Fibroblast of skin of left quadriceps (primary cell): Measurements from ENCODE around the gene CPLX4.
"Not testable (repeated sequence)": the region's sequence is repeated elsewhere in the genome, so short reads cannot be mapped to it uniquely, and the experiment has no call there.

ENCODE experiments used
- DNase-seq, 2 experiments: peaks; one replicate each; pipeline ENCODE4 v3.0.0-alpha.2; 2013; ENCODE audit warnings: low read depth in 2 of 2

CPLX4 gene

DNA sequence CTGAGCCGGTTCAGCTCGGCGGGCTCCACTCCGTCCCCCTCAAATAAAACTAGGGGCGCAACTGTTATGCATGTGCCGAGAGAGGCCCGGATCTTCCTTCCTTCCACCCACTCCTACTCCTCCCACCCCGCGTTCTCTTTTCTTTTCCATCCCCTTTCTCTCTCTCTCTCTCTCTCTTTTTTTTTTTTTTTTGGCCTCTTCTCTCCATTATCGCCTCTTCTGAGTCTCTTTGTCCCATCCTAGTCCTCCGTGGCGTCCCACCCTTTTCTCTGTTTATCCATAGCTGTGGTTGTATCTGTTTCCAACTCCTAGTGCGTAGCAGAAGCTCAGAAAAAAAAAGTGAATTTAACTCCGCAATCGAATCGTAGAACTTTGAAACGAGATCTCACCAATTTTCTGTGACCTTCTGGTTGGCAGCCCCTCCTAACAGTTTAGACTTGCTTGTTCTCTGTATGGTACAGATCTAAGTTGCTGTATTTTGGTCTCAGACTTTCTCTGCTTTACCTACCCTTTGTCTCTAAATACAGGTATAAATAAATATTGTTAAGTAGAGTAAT is 48.8 kb downstream of the CPLX4 start:
- no peak for DNase-seq

DNA sequence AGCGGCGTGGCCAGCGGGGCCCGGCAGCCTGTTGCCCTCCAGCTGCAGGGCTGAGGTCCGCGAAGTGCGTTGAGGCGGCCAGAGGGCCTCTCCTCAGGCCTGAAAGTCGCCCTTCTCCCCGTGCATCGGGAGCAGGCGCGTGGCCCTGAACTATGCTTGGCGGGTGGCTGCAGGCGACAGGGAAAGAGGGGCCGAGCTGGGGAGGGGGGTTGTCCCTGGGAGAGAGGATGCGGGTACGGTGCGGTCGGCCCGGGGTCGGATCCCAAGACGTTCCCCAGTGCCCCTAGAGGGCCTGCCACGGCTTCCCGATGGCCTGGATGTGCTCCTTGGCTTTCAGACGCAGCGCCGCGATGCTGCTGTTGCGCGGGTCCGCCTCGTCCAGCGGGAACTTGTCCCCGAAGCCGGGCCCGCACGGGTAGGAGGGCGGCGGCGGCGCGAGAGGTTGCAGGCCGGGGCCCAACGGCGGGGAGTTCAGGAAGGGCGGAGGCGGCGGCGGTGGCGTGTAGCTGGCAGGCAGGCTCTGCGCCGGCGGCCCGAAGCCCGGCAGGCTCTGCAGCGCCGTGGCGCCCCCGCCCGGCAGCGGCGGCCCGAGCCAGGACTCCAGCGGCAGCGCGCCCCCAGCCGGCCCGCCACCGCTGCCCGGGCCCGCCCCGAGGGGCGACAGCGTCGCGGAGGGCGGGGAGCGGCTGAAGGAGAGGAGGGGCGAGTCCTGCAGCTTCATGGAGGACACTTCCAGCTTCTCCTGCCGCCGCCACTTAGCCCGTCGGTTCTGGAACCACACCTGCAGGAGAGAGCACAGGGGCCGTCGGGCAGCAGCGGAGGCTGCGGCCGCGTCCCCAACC is 49.5 kb downstream of the CPLX4 start:
- no peak for DNase-seq

DNA sequence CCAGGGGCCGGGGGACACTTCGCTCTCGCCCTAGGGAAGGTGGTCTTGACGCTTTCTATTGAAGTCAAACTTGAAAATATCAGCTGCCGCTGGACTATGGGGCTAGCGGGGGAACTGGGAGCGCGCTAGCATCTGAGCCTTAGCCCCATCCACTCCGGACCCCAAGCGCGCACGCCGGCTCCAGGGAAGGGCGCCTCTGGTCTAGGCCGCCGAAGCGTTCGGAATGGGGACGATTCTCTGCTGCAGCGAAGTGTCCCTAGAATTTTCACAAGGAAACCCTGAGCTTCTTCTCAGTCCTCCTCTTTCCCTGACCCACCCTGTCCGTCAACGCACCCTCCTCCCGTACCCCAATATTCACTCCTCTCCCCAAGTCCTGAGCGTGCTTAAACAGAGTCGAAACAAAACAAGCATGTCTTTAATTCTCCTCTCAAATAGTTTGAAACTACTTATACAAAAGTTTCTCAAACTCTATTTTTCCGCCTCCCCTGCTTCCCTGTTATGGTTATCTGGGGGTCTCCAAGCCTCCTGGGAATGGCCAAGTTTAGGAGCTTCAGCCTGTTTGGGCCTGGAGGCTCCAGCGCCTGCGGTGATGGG is 50.2 kb downstream of the CPLX4 start:
- DNase-seq: no peak

DNA sequence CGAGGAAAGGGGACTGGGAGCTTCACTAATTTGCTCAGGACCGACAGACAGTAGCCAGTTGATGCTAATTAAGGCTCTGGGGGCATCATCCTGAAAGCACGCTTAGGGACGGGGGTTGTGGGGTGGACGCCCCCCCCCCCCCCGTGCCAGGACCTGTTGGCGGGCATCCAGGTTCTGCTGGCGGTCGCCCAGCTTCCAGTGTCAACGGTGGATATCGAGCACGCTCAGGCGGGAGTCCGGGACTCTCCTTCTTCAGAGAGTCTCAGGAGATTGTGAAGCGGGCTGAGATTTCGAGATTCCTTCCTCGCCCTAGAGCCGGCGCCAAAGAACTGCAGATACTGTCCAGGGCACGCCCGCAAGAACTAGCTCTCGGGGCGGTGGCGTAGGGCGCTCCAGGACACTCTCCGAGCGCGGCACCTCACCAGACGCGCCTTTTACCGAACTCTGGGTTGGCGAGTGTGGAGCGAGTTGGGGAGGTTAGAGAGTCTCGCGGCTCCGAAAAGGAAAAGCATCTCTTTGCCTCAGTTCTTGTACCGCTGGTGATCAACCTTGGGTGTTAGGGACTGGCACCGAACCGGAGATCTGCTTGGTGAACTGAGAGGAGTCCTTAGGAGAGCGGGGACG is 50.8 kb downstream of the CPLX4 start:
- DNase-seq: no peak

DNA sequence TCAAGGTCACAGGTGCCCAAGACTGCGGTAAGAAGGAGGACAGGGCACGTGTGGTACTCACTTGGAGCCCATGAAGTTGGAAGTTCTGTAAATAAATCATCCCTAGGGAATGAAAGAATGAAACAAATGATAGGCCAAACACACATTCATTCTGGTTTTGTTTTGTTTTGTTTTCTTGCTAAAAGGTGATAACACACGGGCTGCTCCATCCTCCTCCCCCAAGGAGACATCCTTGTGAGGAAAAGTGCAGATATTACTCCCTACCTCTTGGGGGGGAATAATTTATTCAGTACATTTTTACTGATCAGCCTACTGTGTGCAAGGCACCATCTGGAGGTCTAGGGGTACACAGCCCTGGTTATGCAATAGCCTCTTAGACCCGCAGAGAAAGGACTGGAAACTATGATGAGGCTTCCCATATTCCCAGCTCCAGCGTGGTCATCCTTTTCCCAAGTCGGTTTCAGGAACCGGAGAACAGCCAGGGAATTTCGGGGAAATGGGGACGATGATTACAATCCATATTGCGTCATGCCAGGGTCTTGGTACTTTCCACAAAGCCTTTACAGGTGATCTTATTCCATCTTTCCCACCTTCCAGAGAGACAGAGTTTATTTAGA is 51.5 kb downstream of the CPLX4 start:
- DNase-seq: no peak

DNA sequence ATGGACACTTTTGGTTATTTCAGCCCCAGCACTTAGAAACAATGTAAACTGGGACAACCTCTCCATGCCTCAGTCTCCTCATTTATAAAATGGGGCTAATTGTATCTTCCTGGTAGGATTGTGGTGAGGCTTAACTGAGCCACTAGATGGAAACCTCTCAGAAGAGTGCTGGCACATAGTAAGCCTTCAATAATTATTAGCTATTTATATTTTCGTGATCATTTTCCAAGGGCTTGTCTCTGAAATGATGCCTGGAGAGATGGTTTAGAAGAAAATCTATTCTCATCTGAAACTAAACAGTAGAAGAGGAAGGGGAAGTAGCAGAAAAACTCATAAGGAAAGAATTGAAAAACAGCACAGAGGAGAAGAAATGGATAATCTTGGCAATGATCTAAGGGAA is 52.0 kb downstream of the CPLX4 start:
- no peak for DNase-seq

DNA sequence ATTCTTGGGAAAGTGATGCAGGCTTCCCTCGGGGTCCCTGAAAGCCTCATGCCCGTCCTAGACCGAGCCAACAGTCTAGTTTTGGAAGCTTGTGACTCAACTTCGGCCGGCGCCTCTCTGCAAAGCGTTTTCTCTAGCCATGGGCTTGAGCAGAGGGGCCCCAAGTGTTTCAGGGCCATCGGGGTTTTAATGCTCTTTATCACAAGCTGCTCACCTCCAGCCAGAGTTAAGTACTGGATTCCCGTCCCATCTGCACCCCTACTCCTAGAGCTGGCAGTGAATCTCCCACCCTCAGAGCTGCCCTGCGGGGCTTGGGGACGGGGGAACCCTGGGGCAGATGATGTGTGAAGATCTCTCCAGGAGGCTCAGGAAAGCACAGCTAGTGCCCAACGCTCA is 52.5 kb downstream of the CPLX4 start:
- no peak for DNase-seq

DNA sequence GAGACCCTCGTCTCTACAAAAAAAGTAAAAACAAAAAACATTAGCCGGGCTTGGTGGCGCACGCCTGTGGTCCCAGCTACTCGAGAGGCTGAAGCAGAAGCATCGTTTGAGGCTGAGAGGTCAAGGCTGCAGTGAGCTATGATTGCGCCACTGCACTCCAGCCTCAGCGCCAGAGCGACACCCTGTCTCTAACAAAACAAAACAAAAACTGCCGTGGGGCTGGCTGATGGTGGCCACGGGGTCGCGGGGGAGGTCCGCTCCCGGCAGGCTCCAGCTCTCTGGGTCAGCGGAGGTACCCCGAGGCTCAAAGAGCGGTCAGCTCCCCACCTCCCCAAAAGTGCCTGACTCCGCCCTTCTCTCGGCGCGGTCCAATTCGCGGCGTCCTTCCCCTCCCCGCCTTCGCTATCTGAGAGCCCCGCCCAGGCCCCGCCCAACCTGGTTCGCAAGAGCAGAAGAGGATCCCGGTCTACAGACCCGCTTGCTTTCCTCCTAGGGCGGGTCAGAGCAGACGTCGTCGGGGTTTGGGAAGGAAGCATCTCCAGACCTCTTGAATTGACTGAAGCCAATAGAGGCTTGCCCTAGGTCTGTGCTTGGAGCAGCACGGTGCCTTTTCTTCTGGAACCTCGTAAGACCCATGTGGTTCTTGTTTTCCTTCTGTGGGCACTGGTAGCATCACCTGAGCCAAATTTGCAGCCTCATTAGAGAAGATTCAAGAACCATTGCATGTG is 53.0 kb downstream of the CPLX4 start:
- no peak for DNase-seq

DNA sequence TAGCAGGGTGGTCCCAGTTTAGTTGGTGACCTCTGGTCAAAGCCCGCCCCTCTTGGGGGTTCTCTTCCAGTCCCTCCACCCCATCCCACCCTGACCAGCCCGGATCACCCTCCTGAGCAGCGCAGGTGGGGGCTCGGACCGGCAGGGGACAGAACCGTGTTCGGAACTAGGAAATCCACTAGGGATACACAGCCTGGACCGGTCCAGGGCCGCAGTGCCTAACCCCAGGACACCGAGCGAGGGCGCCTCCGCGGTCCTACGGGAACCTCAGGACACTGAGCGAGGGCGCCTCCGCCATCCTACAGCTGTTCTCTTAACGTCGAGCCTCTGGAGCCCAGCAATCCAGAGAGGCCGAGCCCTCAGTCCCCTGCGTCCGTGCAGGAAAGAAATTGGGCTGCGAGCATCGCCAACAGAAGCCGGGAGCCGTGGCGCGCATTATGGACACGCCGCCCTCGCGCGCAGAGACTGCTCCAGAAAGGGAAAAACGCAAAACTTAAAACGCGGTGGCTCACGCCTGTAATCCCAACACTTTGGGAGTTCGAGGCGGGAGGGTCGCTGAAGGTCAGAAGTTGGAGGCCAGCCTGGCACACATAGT is 53.7 kb downstream of the CPLX4 start:
- no peak for DNase-seq

DNA sequence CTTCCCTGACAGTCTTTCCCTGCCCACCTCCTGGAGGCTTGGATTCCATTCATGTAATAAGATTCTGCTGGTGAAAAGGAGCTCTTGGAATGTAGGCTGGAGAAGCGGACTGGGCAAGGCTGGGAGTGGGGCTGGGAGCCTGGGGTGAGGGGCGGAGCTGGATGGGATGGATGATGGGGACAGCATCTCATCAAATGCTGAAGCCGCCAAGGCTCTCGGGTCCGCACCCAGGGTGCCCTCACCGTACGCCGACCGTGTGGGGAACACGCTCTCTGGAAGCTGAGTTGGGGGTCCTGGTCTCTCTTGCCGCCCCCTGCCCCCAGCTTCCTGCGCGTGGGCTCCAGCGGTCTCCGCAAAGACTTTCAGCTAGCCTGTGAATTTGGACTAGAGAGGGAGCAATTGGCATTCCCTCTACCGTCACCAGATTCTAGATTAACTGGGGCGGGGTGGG is 54.3 kb downstream of the CPLX4 start:
- no peak for DNase-seq

DNA sequence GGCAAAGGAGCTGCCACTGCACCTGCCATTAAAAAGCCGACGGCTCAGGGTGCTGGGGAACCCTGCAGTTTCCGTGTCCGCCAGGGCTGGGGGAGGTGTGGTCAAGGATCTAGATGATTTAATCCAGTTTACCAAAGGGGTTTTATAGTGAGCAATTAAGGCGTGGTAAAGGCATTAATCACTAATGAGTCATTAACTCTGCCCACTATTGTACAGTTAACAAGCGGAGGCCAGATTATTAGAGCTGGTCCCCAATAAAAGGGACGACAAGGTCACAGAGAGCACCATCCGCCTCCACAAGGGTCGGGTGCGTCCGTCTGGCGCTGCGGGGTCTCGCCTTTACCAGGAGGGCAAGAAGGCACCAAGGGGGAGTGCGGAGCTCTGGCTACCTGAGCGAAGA is 54.8 kb downstream of the CPLX4 start:
- DNase-seq: no peak

DNA sequence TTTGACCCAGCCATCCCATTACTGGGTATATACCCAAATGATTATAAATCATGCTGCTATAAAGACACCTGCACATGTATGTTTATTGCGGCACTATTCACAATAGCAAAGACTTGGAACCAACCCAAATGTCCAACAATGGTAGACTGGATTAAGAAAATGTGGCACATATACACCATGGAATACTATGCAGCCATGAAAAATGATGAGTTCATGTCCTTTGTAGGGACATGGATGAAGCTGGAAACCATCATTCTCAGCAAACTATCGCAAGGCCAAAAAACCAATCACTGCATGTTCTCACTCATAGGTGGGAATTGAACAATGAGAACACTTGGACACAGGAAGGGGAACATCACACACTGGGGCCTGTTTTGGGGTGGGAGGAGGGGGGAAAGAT is 56.2 kb downstream of the CPLX4 start:
- DNase-seq: not testable (repeated sequence)

DNA sequence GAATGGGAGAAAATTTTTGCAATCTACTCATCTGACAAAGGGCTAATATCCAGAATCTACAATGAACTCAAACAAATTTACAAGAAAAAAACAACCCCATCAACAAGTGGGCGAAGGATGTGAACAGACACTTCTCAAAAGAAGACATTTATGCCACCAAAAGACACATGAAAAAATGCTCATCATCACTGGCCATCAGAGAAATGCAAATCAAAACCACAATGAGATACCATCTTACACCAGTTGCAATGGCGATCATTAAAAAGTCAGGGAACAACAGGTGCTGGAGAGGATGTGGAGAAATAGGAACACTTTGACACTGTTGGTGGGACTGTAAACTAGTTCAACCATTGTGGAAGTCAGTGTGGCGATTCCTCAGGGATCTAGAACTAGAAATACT is 56.6 kb downstream of the CPLX4 start:
- DNase-seq: not testable (repeated sequence)

DNA sequence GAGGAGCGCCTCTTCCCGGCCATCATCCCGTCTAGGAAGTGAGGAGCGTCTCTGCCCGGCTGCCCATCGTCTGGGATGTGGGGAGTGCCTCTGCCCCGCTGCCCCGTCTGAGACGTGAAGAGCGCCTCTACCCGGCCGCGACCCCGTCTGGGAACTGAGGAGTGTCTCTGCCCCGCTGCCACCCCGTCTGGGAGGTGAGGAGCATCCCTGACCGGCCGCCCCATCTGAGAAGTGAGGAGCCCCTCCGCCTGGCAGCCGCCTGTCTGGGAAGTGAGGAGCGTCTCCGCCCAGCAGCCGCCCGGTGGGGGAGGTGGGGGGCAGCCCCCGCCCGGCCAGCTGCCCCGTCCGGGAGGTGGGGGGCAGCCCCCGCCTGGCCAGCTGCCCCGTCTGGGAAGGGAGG is 63.0 kb downstream of the CPLX4 start:
- not testable (repeated sequence) for DNase-seq

DNA sequence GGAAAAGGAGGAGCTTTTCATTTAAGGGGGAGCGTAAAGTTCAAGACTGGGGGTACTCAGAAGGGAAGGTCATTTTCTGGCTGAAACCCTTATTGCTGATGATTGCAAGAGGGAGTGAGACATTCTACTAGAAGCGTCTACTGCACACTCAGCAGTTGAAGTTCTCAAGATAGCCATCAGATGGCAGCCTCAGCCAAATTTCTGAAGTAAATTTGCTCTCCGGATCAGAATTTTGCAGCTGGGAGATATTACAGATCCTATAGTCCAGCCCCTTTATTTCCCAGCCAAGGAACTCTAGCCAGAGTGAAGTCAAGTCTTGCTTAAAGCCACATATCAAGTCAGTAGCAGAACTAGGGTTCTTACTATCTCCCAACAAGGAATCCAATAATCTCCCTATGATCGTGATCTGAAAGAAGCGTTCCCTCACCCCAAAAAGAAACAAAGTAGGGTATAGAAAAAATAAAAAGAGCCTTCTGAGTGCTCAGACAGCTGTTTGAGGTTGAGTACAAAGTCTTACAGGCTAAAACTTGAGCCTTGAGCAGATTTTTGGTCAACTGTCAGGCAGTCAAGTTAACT is 69.2 kb downstream of the CPLX4 start:
- DNase-seq: peak; percentile 74

DNA sequence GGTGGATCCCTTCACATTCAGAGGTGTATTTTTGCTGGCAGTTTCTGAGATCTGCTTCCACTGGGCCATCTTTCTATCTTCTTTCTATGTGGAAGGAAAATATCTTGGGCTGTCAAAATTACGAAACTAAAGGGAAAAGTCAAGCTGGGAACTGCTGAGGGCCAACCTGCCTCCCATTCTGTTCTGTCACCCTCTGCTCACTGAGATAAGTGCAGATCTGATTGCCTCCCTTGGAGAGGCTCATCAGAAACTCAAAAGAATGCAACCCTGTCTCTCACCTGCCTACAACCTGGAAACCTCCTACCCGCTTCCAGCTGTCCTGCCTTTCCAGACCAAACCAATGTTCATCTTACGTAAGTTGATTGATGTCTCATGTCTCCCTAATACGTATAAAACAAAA is 71.7 kb downstream of the CPLX4 start:
- DNase-seq: no peak
